GM06990 (cell line): ENCODE results near the gene PPM1D.

ENCODE experiments used
- DNase-seq: peaks from one replicate; pipeline ENCODE4 v3.0.0-alpha.2; 2011; ENCODE audit not compliant: insufficient read length; ENCODE audit errors: extremely low read depth
- H3K27me3 ChIP-seq: replicated peaks from 2 replicates; pipeline ENCODE4 v1.6.0; 2011; ENCODE audit warnings: low read length; ENCODE audit not compliant: control insufficient read depth, insufficient read depth
- H3K36me3 ChIP-seq: 2 replicates; pipeline ENCODE4 v1.5.1; 2011; ENCODE audit warnings: low read length; ENCODE audit not compliant: control insufficient read depth, insufficient read depth
- H3K4me3 ChIP-seq: replicated peaks from 2 replicates; pipeline ENCODE4 v1.5.1; 2011; ENCODE audit warnings: low read depth, mild to moderate bottlenecking, control low read depth, low read length
- CTCF ChIP-seq: IDR thresholded peaks from 2 replicates; pipeline ENCODE4 v1.5.1; 2011; ENCODE audit warnings: low read length, control low read depth, mild to moderate bottlenecking, inconsistent platforms; ENCODE audit not compliant: insufficient read depth, poor library complexity, severe bottlenecking

The PPM1D gene

GRCh38 chr17:60559995-60560859, 39.8 kb upstream of the PPM1D start:
- no peak for TF ChIP-seq CTCF
- Histone ChIP-seq H3K4me3 (no peak overlapping the region), H3K36me3 (no peaks in the 10 kb centered on the region), H3K27me3 (no peaks in the 10 kb centered on the region)
- no peak for DNase-seq

- Histone ChIP-seq H3K27me3 (no peaks in the 10 kb centered on the region), H3K4me3 (no peak overlapping the region), H3K36me3 (no peaks in the 10 kb centered on the region)
- no peak for TF ChIP-seq CTCF
- DNase-seq = no peak
Observed at GRCh38 chr17:60560860-60561257, 39.1 kb upstream of the PPM1D start.

- no peaks in the 10 kb centered on the region for H3K36me3 ChIP-seq
- DNase-seq = no peak
- no peak for TF ChIP-seq CTCF
- H3K27me3 ChIP-seq = no peaks in the 10 kb centered on the region
- H3K4me3 ChIP-seq = no peak overlapping the region
Observed at GRCh38 chr17:60562421-60562820, 37.6 kb upstream of the PPM1D start.

- Histone ChIP-seq H3K36me3 (no peaks in the 10 kb centered on the region), H3K27me3 (no peaks in the 10 kb centered on the region), H3K4me3 (no peak overlapping the region)
- no peak for TF ChIP-seq CTCF
- no peak for DNase-seq
Observed at GRCh38 chr17:60563743-60564142, 36.2 kb upstream of the PPM1D start.

GRCh38 chr17:60565233-60565632, 34.8 kb upstream of the PPM1D start:
- no peak for TF ChIP-seq CTCF
- Histone ChIP-seq H3K36me3 (no peaks in the 10 kb centered on the region), H3K4me3 (no peak overlapping the region), H3K27me3 (no peaks in the 10 kb centered on the region)
- DNase-seq = no peak
